Neural progenitor cell (in vitro differentiated cells): ENCODE data around the gene MPZ.

ENCODE experiments used
- CTCF ChIP-seq: fragments of 200-600 bp; sonication (generic); IDR thresholded peaks from 2 replicates; pipeline ENCODE4 v1.5.1; 2017; ENCODE audit warnings: antibody characterized with exemption, mild to moderate bottlenecking
- EZH2 ChIP-seq: fragments of 200-600 bp; sonication (generic); IDR thresholded peaks from 2 replicates; pipeline ENCODE4 v1.6.1; 2017; ENCODE audit warnings: antibody characterized with exemption, mild to moderate bottlenecking, moderate library complexity
- EZH2phosphoT487 ChIP-seq: fragments of 200-600 bp; sonication (generic); IDR thresholded peaks from 2 replicates; pipeline ENCODE4 v1.6.1; 2017; ENCODE audit warnings: antibody characterized with exemption

- TF ChIP-seq CTCF: no peak
- no peak for TF ChIP-seq EZH2
- TF ChIP-seq EZH2phosphoT487: no peak
Observed at GRCh38 chr1:161309868-161310267, at the start of gene MPZ.
